ENCODE measurements around the gene REN. TPM values are rescaled to one million over a fixed set of nuclear protein-coding genes. Genes with fewer than 3 reads are reported as not detected.

The REN gene
- total and polyA plus RNA-seq, 2 of the 8 experiments (the other 6 are each of a cell fraction or from before 2014, with no cell fraction given) = 0.05 TPM; not detected in 1

- Histone ChIP-seq H2AFZ (ENCODE audit: low read length) (no peak overlapping the region), H3K79me2 (ENCODE audit: control insufficient read depth in 1 of 2, insufficient read depth in 2 of 2, low read length in 2 of 2) (no peaks in the 10 kb centered on the region), H3K56ac (replicated peaks; ENCODE audit: insufficient read length, low read depth, low read length) (no peak overlapping the region), H2BK5ac (ENCODE audit: low read depth, low read length) (no peak overlapping the region), H2BK120ac (replicated peaks; ENCODE audit: low read depth, low read length) (no peak overlapping the region), H3K14ac (ENCODE audit: insufficient read length) (no peak overlapping the region), H2AK5ac (ENCODE audit: low read depth, low read length) (no peak overlapping the region), H3K9ac (replicated peaks in 1 of 4; ENCODE audit: extremely low read depth in 1 of 4, low read depth in 3 of 4, low read length in 3 of 4) (no peak overlapping the region), H3K4me1 (replicated peaks in 1 of 4; ENCODE audit: control insufficient read depth in 3 of 4, insufficient read depth in 4 of 4, low read length in 3 of 4) (peaks cover 0 to 2% (median 2%) of the 10 kb centered on the region in 4 experiments; a peak in 5 of 7 replicates), H2BK12ac (ENCODE audit: low read depth, low read length) (no peak overlapping the region), H3K23ac (ENCODE audit: insufficient read length) (no peak overlapping the region), H3K23me2 (ENCODE audit: low read depth, low read length) (no peaks in the 10 kb centered on the region), H3K79me1 (ENCODE audit: low read depth, low read length) (no peaks in the 10 kb centered on the region), H3K4me3 (ENCODE audit: extremely low read depth in 1 of 4, insufficient read depth in 2 of 4, low read depth in 3 of 4, low read length in 4 of 4) (no peak overlapping the region), H4K91ac (replicated peaks; ENCODE audit: insufficient read length, low read length) (no peak overlapping the region), H4K8ac (ENCODE audit: extremely low read depth, insufficient read depth, low read length) (no peak overlapping the region), H4K5ac (ENCODE audit: insufficient read length, low read depth, low read length) (no peak overlapping the region), H4K20me1 (replicated peaks in 1 of 2; ENCODE audit: control insufficient read depth in 1 of 2, insufficient read depth in 2 of 2, low read length in 2 of 2) (peaks cover 0 to 4% of the 10 kb centered on the region in 2 experiments), H2BK20ac (ENCODE audit: low read length) (no peak overlapping the region), H3K4ac (replicated peaks; ENCODE audit: insufficient read length, low read depth, low read length) (no peak overlapping the region), H2BK15ac (ENCODE audit: low read length) (no peak overlapping the region), H3K36me3 (ENCODE audit: control insufficient read depth in 2 of 4, insufficient read depth in 4 of 4, low read length in 3 of 4) (no peaks in the 10 kb centered on the region), H3K9me3 (ENCODE audit: insufficient read depth in 2 of 2, low read depth in 1 of 2, low read length in 1 of 2) (no peaks in the 10 kb centered on the region), H3K4me2 (ENCODE audit: insufficient read depth in 1 of 2, low read depth in 2 of 2, low read length in 2 of 2) (no peak overlapping the region), H3K27ac (ENCODE audit: low read depth, low read length) (no peak overlapping the region), H3K27me3 (replicated peaks in 1 of 4; ENCODE audit: control insufficient read depth in 3 of 4, extremely low read depth in 1 of 4, insufficient read depth in 3 of 4, low read length in 3 of 4) (no peaks in the 10 kb centered on the region), H3K18ac (ENCODE audit: extremely low read depth, low read length) (no peak overlapping the region)
- 93% methylated on average over 4 of the region's 4 CpGs; no CpG with 5 or more reads in 1 of the 2 experiments for WGBS, 2 experiments (ENCODE audit: extremely low coverage in 1 of 2, insufficient coverage in 1 of 2, insufficient read length in 1 of 2, insufficient replicate concordance in 2 of 2, low coverage in 1 of 2, low lambda C conversion rate in 2 of 2, missing lambda C conversion rate in 1 of 2)
- FAIRE-seq (no peak), DNase-seq (ENCODE audit: low read depth in 1 of 2, low spot score in 2 of 2) (no peak)
- ChIA-PET CTCF (ENCODE audit: partially characterized antibody) (interaction anchor here (1.1 to 12.6 kb wide), 6 partner anchors 11 to 331 kb away, joined by 3 to 360 read pairs (median 40); partner anchors contain the start of genes ETNK2, GOLT1A and REN), POLR2A (ENCODE audit: partially characterized antibody) (interaction anchor here (2.4 kb wide), 1 partner anchor 12 kb away, joined by 6 read pairs; the partner anchor contains the start of gene GOLT1A)
- no peak for TF ChIP-seq NANOG (IDR thresholded peaks at IDR 0.05; ENCODE audit: insufficient read depth, low read depth, low read length, poor library complexity, severe bottlenecking)
- no peak for TF ChIP-seq EGR1 (IDR thresholded peaks at IDR 0.05; ENCODE audit: borderline replicate concordance, low read depth, low read length)
- no peak for TF ChIP-seq FOSL1 (IDR thresholded peaks at IDR 0.05; ENCODE audit: insufficient read depth, low read depth, low read length)
- no peak for TF ChIP-seq MAFK (IDR thresholded peaks at IDR 0.05; ENCODE audit: low read depth, low read length)
- TF ChIP-seq CHD1 (IDR thresholded peaks at IDR 0.05; ENCODE audit: low read depth, low read length) = no peak
- TF ChIP-seq RAD21 (IDR thresholded peaks at IDR 0.05 in 1 of 2, conservative IDR thresholded peaks at IDR 0.05 in 1 of 2; ENCODE audit: low read depth in 2 of 2, low read length in 2 of 2) = no peak
- no peak for TF ChIP-seq TAF1 (IDR thresholded peaks at IDR 0.05; ENCODE audit: low read depth, low read length)
- no peak for TF ChIP-seq USF2 (IDR thresholded peaks at IDR 0.05; ENCODE audit: low read length)
- TF ChIP-seq POLR2AphosphoS5 (IDR thresholded peaks at IDR 0.05; ENCODE audit: low read depth, low read length) = no peak
- no peak for TF ChIP-seq BACH1 (IDR thresholded peaks at IDR 0.05; ENCODE audit: low read length)
- TF ChIP-seq YY1 (IDR thresholded peaks at IDR 0.05; ENCODE audit: low read depth, low read length) = no peak
- no peak for TF ChIP-seq RXRA (IDR thresholded peaks at IDR 0.05; ENCODE audit: insufficient read depth, low read depth, low read length)
- no peak for TF ChIP-seq SRF (IDR thresholded peaks at IDR 0.05; ENCODE audit: low read depth, low read length)
- TF ChIP-seq TEAD4 (IDR thresholded peaks at IDR 0.05; ENCODE audit: low read depth, low read length) = no peak
Observed at GRCh38 chr1:204202481-204202880, 36.3 kb upstream of the REN start.
